ENCODE data around the gene NPC1.

The NPC1 gene

GRCh38 chr18:23612434-23613090 is 26.3 kb upstream of the NPC1 start:
- TF ChIP-seq, protein P1, sequence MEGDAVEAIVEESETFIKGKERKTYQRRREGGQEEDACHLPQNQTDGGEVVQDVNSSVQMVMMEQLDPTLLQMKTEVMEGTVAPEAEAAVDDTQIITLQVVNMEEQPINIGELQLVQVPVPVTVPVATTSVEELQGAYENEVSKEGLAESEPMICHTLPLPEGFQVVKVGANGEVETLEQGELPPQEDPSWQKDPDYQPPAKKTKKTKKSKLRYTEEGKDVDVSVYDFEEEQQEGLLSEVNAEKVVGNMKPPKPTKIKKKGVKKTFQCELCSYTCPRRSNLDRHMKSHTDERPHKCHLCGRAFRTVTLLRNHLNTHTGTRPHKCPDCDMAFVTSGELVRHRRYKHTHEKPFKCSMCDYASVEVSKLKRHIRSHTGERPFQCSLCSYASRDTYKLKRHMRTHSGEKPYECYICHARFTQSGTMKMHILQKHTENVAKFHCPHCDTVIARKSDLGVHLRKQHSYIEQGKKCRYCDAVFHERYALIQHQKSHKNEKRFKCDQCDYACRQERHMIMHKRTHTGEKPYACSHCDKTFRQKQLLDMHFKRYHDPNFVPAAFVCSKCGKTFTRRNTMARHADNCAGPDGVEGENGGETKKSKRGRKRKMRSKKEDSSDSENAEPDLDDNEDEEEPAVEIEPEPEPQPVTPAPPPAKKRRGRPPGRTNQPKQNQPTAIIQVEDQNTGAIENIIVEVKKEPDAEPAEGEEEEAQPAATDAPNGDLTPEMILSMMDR (IDR thresholded peaks at IDR 0.05; ENCODE audit: borderline replicate concordance, control extremely low read depth, extremely low read depth, insufficient read depth, missing control alignments) = no peak
- DNase-seq (ENCODE audit: low spot score) = no peak
- in situ Hi-C loops (cut with MboI; ENCODE audit: low sequenced_read_pairs, unreplicated experiment) = no loop called here

- no peak for DNase-seq (ENCODE audit: low spot score)
- in situ Hi-C loops (cut with MboI; ENCODE audit: low sequenced_read_pairs, unreplicated experiment) = no loop called here
- TF ChIP-seq, protein P1 (IDR thresholded peaks at IDR 0.05; ENCODE audit: borderline replicate concordance, control extremely low read depth, extremely low read depth, insufficient read depth, missing control alignments) = no peak
These were observed 23.2 kb upstream of the NPC1 start for GRCh38 chr18:23609390-23610023.

DNA sequence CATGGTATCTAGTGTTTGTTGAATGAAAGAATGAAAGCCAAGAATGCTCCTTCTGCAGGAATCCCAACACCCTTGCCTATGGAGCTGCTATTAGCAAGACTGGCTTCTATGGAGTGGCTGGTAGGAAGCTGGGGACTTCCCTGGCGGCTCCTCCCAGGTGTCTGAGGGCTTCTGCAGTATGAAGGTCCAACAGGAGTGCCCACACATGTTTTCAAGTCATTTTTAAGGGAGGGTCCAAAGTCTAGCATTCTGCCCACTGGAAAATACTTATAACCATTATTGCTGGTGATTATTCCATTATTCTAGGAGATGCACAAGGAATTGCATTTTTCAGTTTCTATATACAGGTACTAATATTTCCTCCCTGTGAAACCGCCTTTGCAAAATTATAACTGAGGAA is 21.9 kb upstream of the NPC1 start:
- no peak for DNase-seq (ENCODE audit: low spot score)
- in situ Hi-C loops (cut with MboI; ENCODE audit: low sequenced_read_pairs, unreplicated experiment) = no loop called here
- TF ChIP-seq, protein P1 (IDR thresholded peaks at IDR 0.05; ENCODE audit: borderline replicate concordance, control extremely low read depth, extremely low read depth, insufficient read depth, missing control alignments) = no peak

GRCh38 chr18:23605941-23606340 is 19.6 kb upstream of the NPC1 start:
- in situ Hi-C loops (cut with MboI; ENCODE audit: low sequenced_read_pairs, unreplicated experiment) = no loop called here
- TF ChIP-seq, protein P1 (IDR thresholded peaks at IDR 0.05; ENCODE audit: borderline replicate concordance, control extremely low read depth, extremely low read depth, insufficient read depth, missing control alignments) = no peak
- DNase-seq (ENCODE audit: low spot score) = no peak

GRCh38 chr18:23599809-23600208 is 13.5 kb upstream of the NPC1 start:
- DNase-seq (ENCODE audit: low spot score) = no peak
- TF ChIP-seq, protein P1 (IDR thresholded peaks at IDR 0.05; ENCODE audit: borderline replicate concordance, control extremely low read depth, extremely low read depth, insufficient read depth, missing control alignments) = no peak
- in situ Hi-C loops (cut with MboI; ENCODE audit: low sequenced_read_pairs, unreplicated experiment) = no loop called here

GRCh38 chr18:23596183-23596582 is 9.9 kb upstream of the NPC1 start:
- DNase-seq (ENCODE audit: low spot score) = no peak
- in situ Hi-C loops (cut with MboI; ENCODE audit: low sequenced_read_pairs, unreplicated experiment) = no loop called here
- TF ChIP-seq, protein P1 (IDR thresholded peaks at IDR 0.05; ENCODE audit: borderline replicate concordance, control extremely low read depth, extremely low read depth, insufficient read depth, missing control alignments) = no peak

Data from GM13976 (cell line).